ENCODE results near the gene MLN.

The MLN gene

DNA sequence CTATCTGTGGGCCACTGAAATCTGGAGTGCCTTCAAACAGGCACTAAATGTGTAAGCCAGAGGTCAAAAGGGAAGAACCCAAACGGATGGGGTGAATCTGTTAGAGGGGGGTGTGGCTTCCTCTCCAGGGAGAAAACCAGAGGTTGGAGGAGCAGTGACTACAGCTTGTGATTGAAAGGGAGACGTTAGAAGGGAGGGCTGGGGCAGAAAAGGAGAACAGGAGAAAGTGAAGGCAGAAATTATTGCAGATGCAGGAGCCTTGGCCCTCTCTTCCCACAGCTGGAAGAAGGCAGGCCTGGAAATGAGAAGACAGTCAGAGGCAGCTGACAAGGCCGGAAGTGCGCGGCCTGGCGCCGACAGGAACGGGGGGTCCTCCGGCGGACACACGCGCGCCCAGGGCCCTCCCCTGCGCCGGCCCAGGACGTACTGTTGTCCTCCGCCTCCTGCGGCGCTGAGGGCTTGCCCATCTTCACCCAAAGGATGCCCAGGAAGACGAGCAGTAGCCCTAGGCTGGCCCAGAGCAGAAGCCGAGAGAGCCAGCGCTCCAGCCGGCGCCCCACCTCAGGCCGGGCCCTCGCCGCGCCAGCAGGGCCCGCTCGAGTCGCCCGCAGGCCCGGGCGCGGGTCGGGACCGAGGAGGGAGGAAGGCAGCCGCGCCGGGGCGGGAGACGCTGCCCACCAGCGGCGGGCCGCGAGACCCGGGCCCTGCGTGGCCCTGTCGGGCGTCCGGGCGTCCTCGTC is 15.7 kb downstream of the MLN start:
- peak; percentile 62 for DNase-seq

DNA sequence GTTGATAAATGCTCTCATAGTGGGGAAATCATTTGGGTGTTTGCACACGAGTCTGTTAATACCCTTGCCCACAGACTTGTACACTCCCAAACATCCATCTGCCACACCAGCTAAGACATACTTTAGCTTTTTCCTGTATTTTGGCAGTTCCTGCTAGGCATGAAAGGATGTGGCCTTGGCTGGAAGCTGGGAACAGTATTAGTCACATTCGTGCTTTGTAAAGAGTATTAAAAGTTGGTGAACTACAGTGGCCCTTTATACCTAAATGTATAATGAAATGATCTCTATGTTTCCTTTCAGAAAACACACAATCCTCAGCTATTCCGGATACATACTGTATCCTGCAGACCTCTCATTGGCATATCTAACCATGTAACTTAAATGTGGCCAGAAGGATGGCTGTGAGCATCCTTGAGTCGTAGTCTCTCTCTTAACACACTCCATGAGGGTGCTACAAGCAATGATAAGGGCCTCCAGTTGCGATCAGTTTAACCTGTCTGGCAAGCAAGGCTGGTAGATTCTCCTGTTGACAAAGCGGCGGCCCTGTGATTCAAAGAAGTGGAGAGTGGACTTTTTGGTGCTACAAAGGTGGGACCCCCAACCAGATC is 16.4 kb downstream of the MLN start:
- DNase-seq = no peak

DNA sequence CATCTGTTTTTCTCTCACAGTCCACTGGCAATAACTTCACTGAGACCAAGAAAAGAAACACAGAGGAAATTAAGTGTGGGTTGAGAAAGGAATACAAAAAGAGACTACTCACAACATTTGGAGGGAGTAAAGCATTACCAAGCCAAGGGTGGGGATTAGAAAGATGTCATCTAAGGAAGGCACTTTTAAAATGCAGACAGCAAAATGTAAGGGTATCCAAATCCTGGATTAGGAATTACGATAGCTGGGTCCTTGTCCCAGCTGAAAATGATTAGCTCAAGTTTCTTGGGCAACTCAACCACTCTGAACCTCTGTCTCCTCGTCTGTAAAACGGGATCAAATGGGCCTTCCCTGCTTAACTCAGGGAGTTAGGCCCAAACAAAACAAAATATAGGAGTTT is 17.1 kb downstream of the MLN start:
- DNase-seq = no peak

DNA sequence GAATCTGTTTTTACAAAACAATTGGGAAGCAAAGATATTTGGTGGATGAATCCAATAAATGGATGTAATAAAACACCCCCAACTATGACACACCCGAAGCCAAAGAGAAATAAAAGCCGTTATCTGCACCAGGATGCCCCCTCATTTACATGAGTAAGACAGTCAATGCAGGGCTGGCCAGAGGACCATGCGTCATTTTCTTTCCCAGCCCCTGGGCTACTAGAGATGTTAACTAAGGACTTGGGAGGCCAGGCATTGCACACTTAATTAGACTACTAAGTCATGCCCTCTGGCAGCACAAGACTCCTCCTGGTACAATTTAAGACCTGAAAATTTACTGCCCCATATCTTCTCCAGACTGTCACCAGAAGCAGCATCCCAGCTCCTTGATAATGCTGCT is 18.0 kb downstream of the MLN start:
- DNase-seq = no peak

DNA sequence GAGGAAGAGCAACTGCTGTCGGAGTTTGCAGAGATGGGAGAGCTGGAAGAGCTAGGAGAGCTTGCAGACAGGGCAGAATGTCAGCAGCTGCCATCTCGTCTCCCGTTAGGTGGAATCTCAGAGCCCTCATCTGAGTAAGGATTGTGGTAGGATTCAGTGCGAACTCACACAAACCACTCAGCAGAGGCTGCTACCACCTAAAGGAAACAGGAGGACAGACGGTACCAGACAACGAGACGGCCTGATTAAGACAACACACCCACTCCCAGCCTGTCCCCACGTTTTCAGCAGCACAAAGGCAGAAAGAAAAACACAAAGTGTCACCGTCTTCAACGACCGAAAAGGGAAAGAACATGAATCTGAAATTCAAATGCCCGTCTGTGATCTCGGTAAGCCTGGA is 19.0 kb downstream of the MLN start:
- DNase-seq = no peak

DNA sequence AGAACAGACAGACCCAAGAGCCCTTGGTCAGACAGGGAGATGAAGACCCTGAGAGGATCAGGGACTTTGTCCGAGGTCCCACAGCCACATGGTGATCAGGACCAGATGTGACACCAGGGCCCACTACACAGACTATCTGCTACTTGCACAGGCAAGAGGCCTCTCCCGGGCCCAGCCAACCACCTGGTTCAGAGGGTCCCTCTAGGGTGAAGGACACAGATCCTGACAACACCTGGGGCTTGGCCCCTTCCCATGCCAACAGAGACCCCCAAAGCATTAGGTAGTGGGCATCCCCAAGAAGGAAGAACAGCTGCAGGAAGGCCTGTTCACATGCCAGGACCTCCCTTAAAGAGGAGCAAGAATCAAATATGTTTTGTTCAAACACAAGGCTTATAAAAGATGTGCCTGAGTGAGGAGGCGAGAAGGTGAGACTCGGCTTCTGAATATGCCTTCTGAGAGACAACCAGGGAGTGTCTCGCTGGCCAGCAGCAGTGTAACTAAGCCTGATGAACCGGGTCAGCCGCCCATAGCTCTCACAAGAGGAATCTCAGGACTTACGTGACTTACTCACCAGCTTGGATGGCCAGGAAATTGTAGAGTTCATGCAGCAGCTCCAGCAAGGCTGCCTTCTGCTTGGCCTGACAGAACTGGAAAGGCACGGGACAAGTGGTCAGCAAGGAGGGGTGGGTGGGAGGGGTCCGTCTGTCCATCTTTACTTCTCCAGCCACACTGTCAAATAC is 19.9 kb downstream of the MLN start:
- DNase-seq = no peak

DNA sequence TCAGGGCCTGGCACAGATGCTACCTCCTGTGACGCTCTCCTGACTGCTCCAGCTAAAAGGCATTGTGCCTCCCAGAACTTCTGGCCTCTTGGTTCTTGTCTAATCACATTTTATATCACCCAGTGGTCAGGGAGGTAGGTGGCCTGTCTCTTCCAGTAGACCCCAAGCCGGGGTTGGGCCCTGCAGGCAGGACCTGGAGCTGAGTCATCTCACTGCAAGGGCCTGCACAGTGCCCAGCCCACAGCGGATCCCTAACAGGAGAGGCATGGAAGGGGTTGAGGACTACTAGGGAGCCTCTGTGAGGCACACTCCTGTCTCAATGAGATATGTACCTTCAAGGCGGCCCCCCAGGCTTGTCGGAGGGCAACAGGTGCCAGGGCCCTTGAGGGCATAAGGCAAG is 21.2 kb downstream of the MLN start:
- DNase-seq = no peak

DNA sequence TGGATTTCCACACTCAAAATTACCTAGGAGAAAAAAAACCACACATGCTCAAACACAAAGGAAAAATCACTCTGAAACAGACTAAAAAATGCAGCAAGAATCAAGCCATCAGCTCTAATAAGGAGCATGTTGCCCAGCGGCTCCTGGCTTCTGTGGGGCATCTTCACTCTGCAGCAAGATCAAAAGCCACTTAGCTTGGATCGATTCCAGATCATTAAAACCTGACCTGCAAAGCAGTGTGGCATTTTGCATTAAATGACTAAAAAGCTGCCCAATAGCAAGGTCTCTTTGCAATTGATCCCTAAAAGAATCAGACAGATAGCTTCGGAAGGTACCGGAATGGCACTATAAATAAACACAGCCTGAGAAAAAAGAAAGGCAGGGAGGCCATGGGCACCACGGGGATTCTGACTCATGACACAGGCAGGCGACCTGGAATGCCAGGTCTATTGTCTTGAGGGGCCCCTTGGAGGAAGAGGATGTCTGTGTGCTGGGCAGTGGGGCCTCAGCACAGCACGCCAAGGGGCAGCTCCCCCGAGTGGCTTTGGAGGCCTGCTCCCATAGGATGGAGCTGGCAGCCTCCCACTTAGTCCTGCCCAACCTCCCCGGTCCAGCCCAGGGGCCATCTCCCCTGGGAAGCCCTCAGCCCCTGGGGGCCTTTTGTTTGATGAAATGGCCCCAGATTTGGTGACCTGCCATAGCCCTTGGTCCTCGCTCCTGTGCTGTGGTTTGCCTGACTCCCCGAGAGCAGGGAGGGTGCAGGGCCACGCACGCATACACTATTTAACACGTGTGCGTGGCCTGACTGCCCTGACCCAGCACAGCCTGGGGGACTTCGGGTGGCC is 22.4 kb downstream of the MLN start:
- DNase-seq = no peak

DNA sequence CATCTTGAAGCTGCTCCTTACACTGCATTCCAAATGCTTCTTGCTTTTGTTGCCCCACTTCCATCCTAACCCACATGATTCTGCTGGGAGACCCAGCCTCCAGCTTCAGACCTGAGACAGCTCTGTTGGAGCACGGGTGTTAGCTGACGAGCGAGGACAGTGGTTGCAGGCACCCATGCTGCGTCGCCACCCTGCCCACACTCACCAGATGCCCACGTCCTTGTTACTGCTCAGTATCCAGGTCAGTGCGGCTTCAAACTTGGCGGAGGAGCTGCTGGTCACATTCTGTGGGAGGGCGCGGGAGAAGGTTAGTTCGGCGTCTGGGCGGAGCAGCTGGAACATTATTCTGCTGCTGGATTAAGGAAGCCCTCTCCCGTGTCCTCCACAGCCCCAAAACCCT is 23.9 kb downstream of the MLN start:
- no peak for DNase-seq

DNA sequence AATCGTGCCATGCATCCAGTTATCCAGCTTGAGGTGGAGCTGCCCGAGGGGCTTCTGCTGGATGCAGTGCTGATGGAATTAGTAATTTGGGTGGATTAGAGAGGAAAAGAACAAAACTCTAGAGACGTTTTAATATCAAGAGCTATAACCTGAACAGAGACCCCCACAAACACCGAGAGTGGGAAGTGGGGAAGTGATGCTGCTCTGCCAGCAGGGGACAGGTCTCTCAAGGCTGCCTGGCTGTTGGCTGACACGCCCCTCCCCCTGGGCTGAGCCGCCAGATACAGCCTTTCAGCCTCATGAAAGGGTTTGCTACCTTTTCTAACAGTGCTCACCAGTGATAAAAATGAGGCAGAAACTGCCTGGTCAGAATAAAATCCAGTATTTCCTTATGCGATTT is 24.5 kb downstream of the MLN start:
- no peak for DNase-seq

DNA sequence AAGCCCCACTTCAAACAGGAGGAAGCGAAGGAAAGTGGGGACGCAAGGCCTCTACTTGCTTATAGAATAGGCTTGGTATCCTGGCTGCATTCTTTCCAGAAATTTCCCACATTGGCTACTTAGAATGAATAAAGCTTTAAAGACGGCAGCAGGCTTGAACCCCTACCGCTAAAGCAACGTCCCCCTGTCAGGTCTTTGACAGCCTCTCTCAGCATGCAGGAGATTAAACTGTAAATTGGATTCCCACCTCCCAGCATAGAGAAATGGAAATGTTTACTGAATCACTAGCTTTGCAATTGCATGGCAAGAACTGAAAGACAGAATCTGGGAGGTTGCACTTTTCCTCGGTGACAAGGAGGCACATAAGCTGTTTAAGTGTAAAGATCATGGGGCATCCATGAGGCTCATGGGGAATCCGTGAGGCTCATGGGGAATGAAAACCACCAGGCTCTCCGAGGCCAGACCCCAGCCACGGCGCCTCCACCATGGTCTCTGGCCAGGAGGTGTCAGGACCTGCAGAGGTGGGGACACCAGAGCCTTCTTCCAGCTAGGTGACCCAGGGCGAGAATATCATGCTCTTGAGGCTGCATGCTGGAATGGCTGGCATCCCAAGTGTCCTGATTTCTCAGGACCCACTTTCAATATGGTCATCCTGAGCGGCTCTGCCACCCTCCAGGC is 25.2 kb downstream of the MLN start:
- no peak for DNase-seq

DNA sequence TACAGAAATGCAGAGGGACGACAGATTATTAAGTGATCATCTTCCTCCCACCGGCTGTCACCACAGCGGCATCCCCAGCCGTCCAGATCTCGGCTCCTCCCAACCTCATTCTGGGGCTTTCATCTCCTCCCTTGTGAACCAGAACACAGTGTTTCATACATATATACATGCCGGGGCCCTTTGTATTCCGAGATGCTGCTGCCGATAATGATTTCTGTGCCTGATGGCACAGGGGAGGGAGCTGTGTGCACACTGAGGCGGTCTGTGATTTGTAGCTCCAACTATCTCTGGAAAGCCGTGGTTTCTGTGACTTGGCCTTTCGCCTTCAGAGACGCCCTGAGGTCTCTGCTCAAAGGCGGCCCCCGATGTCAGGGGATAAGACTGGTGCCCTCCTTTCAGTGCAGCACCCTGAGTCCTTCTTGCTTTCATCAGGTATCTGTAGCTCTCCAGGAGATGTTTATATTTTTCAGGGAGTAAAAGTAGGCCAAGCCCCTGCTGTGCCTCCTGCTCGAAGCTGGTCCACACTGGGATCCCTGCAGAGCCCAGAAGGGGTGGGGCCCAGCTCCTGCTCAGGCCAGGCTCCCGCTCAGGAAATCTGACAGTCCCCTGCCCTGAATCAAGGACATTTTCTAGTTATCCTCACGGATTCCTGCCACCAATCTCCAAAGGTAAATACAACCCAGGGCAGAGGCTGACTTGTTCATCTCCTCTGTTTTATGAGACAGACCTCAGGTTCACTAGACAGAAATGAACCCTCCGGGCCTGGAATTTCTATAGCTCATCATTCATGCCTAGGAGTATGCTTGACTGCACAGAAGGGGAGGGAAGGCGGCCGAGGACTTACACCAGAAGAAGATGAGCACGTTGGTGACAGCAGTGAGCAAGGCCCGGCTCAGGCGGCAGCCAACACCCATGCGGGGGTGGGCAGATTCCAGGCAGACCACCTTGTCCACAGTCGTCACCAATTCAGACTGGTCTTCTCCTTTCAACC is 26.1 kb downstream of the MLN start:
- DNase-seq = no peak

DNA sequence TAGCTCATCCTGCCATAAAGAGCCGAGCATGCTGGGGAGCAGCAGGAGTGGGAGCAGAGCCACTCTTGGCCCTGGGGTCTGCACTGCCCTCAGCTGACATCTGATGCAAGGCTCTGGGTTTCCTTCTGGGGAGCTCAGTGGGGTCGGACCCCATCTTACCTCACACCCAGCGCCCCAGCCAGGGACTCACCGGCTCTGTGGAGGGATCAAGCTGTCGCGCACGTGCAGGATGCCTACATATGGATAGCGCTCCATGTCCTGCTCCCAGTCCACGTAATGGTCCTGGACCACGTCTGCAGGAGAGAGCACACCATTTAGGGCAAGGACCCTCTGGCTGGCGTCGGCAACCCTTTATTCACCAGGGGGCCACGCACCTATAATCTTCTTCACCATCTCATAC is 27.0 kb downstream of the MLN start:
- DNase-seq = no peak

DNA sequence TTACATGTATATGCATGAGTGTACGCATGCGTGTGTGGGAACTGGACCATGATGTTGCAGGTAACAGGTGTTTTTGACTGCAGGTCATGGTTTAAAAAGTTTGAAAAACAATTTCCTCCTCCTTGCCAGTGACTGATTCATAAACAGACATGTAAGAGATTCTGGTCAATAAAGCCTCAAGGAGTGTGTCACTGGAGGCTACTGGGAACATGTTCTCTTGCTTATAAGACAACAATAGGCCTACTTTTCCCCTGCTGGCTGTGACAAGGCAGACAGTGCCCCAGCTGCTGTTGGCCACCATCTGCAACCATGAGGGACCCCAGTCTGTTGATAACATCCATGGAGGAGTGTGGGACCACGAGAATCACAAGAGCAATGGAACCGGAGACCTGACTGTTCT is 27.6 kb downstream of the MLN start:
- DNase-seq = no peak

DNA sequence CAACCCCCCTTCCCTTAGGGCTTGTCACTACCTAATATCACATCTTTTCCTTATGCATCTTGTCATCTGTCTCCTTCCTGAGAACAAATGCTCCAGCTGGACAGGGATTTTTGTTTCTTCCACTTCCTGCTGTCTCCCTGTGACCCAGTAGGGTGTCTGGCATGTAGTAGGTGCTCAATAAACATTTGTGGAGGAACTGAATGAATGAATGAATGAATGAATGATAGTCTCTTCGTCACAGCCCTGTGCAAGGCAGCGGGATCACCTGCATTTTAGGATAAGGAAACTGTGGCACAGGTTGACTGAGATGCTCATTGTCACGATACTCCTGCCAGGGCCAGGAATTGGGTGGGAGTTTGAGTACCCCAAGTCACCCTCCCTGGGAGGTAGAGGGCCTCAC is 29.0 kb downstream of the MLN start:
- DNase-seq = no peak

DNA sequence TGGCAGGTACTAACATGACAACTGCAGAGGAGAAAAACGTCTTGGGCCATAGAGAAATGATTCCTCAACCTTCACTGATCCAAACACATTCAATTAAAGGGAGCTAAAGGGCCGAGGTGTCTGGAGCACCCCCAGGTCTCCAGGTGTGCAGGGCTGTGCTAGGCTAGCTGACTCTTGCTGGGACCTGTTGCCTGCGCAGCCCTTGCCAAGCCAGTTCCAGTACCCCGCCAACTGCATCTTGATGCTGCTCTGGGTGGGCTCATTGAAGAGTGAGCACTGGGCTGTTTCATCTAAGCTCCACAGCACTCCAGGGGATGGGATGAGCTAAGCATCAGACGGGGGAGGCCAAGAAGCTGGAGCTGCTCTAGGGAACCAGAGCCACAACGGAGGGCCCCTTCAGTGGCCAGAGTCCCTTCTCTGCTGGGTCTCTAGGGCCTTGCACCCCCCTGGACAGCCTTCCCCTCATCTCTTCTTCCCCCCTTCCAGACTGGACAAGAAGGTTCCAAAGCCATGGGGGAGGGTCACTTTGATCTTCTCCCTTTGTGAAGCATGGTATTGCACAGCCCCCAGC is 30.8 kb downstream of the MLN start:
- no peak for DNase-seq

DNA sequence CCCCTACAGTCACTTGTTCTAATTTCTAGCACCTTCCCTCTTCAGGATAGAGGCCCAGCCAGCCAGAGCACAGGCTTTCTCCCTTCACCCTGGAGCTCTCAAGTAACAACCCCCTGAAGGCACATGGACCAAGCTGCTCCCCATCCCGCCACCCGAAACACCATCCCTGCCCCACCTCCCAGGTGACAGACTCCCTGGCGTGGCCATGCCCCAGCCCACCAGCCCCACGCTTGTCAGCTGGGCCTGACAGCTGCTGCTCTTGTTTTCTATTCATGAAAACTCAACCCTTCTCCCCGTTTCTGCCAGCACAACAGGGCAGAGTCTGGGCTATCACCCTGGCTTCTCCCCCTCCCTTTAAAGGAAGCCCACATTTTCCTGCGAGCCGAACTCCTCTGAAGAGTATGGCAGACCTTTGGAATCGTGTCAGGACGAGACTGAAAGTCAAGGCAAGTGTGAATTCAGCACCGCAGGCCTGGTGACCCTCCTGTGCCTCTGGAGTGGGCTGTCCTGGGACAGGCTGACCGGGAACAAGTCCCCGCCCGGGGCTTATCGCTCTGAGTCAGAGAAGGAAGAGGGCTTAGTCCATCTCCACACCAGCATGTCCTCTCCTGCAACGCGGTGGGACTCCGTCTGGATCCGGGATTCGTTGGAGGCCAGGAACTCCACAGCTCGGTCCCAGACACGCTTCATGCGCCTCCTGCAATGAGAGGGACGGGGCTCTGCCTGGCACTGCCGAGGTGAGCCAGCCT is 31.5 kb downstream of the MLN start:
- DNase-seq = no peak

DNA sequence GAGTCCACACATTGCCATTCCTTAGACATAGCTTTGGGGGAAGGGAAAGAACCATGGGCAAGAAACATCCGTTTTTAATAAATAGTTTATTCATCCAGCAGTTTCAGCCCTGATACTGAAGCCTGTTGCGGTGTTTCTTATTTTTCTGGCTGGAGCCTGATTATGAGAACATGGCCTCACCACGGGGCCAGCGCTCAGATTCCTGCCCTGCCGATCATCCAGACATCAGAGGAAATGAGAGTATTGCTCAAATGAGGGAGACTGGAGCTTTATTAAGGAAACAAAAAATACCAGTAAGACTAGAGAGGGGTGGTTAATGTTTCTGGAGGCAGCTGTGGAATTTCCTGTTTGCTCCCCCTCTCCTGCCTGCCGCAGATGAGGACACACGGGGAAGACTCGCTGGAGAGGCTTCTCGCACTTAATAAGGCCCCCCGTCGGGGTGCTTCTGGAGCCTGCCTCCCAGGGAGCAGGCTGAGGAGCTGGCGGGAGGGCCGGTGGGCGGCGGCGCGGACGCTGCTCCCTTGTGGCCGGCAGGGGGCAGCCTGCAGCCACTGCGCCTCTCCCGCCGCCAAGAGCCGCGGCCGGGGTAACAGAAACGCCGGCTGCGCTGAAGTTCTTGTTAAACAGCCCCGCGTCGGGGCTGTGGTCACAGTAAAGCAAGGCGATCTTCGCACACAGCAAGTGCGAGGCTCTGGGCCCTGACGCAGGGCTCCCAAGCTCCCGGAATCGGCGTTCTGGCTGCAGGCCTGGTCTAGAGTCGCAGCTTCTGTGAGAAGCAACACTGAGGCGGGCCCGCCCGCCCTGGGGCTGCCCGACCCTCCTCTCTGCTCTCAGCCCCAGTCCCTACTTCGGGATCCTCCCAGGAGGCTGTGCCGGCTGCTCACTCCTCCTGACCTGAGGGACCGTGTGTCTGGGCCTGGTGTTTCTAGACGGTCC is 32.4 kb downstream of the MLN start:
- DNase-seq = no peak

DNA sequence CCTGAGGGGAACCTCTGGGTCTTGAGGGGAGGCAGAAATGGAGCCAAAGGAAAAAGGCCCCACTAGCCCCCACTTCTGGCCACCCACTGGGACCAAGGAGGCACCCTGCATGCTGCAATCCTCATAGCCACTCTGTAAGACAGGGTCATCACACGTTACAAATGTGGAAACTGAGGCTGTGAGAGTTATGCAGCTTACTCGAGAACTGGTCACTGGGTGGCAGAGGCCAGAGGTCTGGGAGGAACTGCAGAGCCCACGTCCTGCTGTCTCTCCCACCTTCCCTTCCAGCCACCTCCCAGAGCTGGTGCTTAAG is 33.0 kb downstream of the MLN start:
- no peak for DNase-seq
